ENCODE measurements around the gene FKBP5. TPM values are rescaled to one million over a fixed set of nuclear protein-coding genes. Genes with fewer than 3 reads are reported as not detected.

Gene FKBP5
- polyA plus RNA-seq, 1 experiment, result 7.6 TPM

DNA sequence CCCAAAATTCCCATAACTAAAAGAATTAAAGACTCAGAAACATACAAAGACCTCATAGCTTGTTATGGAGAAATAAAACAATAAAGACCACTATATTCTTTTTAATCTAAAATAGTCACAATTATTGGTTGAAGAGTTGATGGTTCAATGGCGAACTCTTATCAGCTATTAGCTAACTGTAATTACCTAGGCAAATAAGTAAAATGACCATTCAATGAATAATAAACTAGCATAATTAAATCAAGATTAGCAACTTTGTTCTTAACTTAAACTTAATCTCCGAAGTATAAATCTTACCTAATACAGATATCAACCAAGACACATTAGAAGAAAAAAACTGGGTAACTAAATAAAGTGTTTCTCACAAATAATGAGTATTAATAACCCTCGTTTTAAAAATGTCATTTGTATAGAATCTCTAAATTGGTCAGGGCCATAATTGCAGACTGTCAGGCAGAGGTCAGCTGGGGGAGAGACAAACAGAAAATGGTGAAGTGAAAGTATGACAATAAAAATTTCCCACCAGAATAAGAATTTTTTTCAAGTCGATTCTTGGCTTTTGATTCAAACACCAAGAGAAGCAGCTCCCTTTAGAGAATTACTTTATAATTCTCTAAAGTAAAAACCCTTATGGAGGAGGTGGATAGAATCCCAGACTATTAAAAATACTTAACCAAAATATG lies 1.7 kb downstream of the FKBP5 start:
- Histone ChIP-seq H3K27me3 (ENCODE audit: control insufficient read depth, insufficient read depth, low read length) (no peaks in the 10 kb centered on the region), H3K4me3 (ENCODE audit: low read depth, low read length) (peak overlapping the region; percentile 75), H3K9me3 (ENCODE audit: control insufficient read depth, insufficient read depth, low read length) (no peaks in the 10 kb centered on the region), H3K27ac (ENCODE audit: low read depth, low read length) (no peak overlapping the region)
- no peak for DNase-seq (ENCODE audit: low read depth, low spot score)
- CTCF ChIA-PET, result interaction anchor here (1.6 to 3.7 kb wide), 5 partner anchors 49 to 164 kb away, joined by 4 to 36 read pairs (median 15); partner anchors contain the start of gene ARMC12
- TF ChIP-seq, protein P1, sequence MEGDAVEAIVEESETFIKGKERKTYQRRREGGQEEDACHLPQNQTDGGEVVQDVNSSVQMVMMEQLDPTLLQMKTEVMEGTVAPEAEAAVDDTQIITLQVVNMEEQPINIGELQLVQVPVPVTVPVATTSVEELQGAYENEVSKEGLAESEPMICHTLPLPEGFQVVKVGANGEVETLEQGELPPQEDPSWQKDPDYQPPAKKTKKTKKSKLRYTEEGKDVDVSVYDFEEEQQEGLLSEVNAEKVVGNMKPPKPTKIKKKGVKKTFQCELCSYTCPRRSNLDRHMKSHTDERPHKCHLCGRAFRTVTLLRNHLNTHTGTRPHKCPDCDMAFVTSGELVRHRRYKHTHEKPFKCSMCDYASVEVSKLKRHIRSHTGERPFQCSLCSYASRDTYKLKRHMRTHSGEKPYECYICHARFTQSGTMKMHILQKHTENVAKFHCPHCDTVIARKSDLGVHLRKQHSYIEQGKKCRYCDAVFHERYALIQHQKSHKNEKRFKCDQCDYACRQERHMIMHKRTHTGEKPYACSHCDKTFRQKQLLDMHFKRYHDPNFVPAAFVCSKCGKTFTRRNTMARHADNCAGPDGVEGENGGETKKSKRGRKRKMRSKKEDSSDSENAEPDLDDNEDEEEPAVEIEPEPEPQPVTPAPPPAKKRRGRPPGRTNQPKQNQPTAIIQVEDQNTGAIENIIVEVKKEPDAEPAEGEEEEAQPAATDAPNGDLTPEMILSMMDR (IDR thresholded peaks at IDR 0.05; ENCODE audit: low read depth, low read length), result no peak
- POLR2A ChIA-PET, result interaction anchor here (0.8 to 0.9 kb wide), 2 partner anchors 40 to 45 kb away, joined by 3 to 4 read pairs; no protein-coding TSS in a partner anchor

GRCh38 chr6:35686436-35686835 lies 2.3 kb downstream of the FKBP5 start:
- Histone ChIP-seq H3K4me3 (ENCODE audit: low read depth, low read length) (no peak overlapping the region), H3K27ac (ENCODE audit: low read depth, low read length) (no peak overlapping the region), H3K9me3 (ENCODE audit: control insufficient read depth, insufficient read depth, low read length) (no peaks in the 10 kb centered on the region), H3K27me3 (ENCODE audit: control insufficient read depth, insufficient read depth, low read length) (no peaks in the 10 kb centered on the region)
- ChIA-PET POLR2A (no interaction called here), CTCF (interaction anchor here (0.6 to 3.7 kb wide), 7 partner anchors 50 to 164 kb away, joined by 3 to 36 read pairs (median 10); partner anchors contain the start of gene ARMC12)
- no peak for DNase-seq (ENCODE audit: low read depth, low spot score)
- TF ChIP-seq, protein P1 (IDR thresholded peaks at IDR 0.05; ENCODE audit: low read depth, low read length), result no peak

DNA sequence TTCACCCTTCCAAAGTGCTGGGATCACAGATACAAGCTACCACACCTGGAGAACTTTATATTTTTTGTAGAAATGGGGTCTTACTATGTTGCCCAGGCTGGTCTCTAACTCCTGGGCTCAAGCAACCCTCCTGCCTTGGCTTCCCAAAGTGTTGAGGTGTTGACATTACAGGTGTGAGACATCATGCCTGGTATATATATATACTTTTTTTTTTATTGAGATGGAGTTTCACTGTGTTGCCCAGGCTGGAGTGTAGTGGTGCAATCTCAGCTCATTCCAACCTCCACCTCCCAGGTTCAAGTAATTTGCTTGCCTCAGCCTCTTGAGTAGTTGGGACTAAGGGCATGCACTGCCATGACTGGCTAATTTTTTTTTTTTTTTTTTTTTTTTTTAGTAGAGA lies 5.4 kb downstream of the FKBP5 start:
- H3K27me3 ChIP-seq (ENCODE audit: control insufficient read depth, insufficient read depth, low read length), result no peaks in the 10 kb centered on the region
- H3K4me3 ChIP-seq (ENCODE audit: low read depth, low read length), result no peak overlapping the region
- CTCF ChIA-PET, result interaction anchor here (0.7 to 3.1 kb wide), 6 partner anchors 53 to 438 kb away, joined by 3 to 11 read pairs (median 10); partner anchors contain the start of gene ARMC12
- TF ChIP-seq, protein P1 (IDR thresholded peaks at IDR 0.05; ENCODE audit: low read depth, low read length), result no peak
- no peak overlapping the region for H3K27ac ChIP-seq (ENCODE audit: low read depth, low read length)
- H3K9me3 ChIP-seq (ENCODE audit: control insufficient read depth, insufficient read depth, low read length), result no peaks in the 10 kb centered on the region
- DNase-seq (ENCODE audit: low read depth, low spot score), result no peak
- POLR2A ChIA-PET, result no interaction called here

- Histone ChIP-seq H3K9me3 (ENCODE audit: control insufficient read depth, insufficient read depth, low read length) (no peaks in the 10 kb centered on the region), H3K27me3 (ENCODE audit: control insufficient read depth, insufficient read depth, low read length) (no peaks in the 10 kb centered on the region), H3K27ac (ENCODE audit: low read depth, low read length) (no peak overlapping the region), H3K4me3 (ENCODE audit: low read depth, low read length) (no peak overlapping the region)
- ChIA-PET CTCF (interaction anchor here (1.8 to 3.0 kb wide), 3 partner anchors 55 to 97 kb away, joined by 7 to 11 read pairs (median 10); partner anchors contain the start of gene ARMC12), POLR2A (no interaction called here)
- DNase-seq (ENCODE audit: low read depth, low spot score), result no peak
- TF ChIP-seq, protein P1 (IDR thresholded peaks at IDR 0.05; ENCODE audit: low read depth, low read length), result no peak
These were observed 7.4 kb downstream of the FKBP5 start for GRCh38 chr6:35681298-35681697.

DNA sequence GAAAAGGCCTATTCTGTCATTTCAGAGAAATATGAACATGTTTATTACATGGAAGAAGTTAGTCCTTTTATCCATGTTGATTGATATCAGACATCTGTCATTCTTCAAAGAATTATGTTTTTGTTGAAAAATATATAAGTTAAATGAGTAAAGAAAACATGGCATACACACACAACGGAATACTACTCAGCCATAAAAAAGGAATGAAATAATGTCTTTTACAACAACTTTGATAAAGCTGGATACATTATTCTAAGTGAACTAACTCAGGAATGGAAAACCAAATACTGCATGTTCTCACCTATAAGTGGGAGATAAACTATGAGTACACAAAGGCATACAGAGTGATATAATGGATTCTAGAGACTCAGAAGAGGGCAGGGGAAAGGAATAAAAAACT lies 9.3 kb downstream of the FKBP5 start:
- ChIA-PET POLR2A (no interaction called here), CTCF (interaction anchor here (1.2 to 1.8 kb wide), 2 partner anchors 58 to 157 kb away, joined by 5 to 10 read pairs; partner anchors contain the start of gene ARMC12)
- TF ChIP-seq, protein P1 (IDR thresholded peaks at IDR 0.05; ENCODE audit: low read depth, low read length), result no peak
- Histone ChIP-seq H3K9me3 (ENCODE audit: control insufficient read depth, insufficient read depth, low read length) (no peaks in the 10 kb centered on the region), H3K27ac (ENCODE audit: low read depth, low read length) (no peak overlapping the region), H3K4me3 (ENCODE audit: low read depth, low read length) (no peak overlapping the region), H3K27me3 (ENCODE audit: control insufficient read depth, insufficient read depth, low read length) (no peaks in the 10 kb centered on the region)
- DNase-seq (ENCODE audit: low read depth, low spot score), result no peak
